H1 (cell line): ENCODE measurements around the gene GANC. TPM values are rescaled to one million over a fixed set of nuclear protein-coding genes. Genes with fewer than 3 reads are reported as not detected.

Experiments
- CTCF ChIA-PET: fragments of 300-600 bp; sonication (Branson Sonifier 250); formaldehyde crosslinking; loops from one replicate; lab custom pipeline; 2021; ENCODE audit not compliant: partially characterized antibody; lab: Charles Lee
- POLR2A ChIA-PET: fragments of 300-600 bp; sonication (Branson Sonifier 250); formaldehyde crosslinking; loops from one replicate; lab custom pipeline; 2021; ENCODE audit warnings: inconsistent platforms; ENCODE audit not compliant: partially characterized antibody; lab: Charles Lee
- DNase-seq, 2 experiments: peaks; one replicate each; pipeline versions ENCODE4 v3.0.0 to v3.0.0-alpha.2; 2010 to 2022; ENCODE audit warnings: low spot score in 2 of 2, low read depth in 1 of 2, mixed read lengths in 1 of 2
- FAIRE-seq: peaks from 2 replicates; lab custom pipeline; 2011; peaks lifted over from hg19 to GRCh38; lab: Jason Lieb, UNC
- H2AFZ ChIP-seq: 2 replicates; pipeline ENCODE4 v1.8.1; 2012; ENCODE audit warnings: low read length, inconsistent platforms
- H2AK5ac ChIP-seq: 2 replicates; pipeline ENCODE4 v1.6.1; 2013; ENCODE audit warnings: low read depth, low read length
- H2BK120ac ChIP-seq: replicated peaks from 2 replicates; pipeline ENCODE3; 2013; ENCODE audit warnings: low read depth, low read length, inconsistent platforms
- H2BK12ac ChIP-seq: 2 replicates; pipeline ENCODE4 v1.6.1; 2013; ENCODE audit warnings: low read depth, low read length
- H2BK15ac ChIP-seq: 2 replicates; pipeline ENCODE4 v1.6.1; 2013; ENCODE audit warnings: low read length
- H2BK20ac ChIP-seq: 2 replicates; pipeline ENCODE4 v1.6.1; 2013; ENCODE audit warnings: low read length
- H2BK5ac ChIP-seq: 2 replicates; pipeline ENCODE4 v1.6.1; 2013; ENCODE audit warnings: low read depth, low read length
- H3K14ac ChIP-seq: 2 replicates; pipeline ENCODE4 v1.6.1; 2013; ENCODE audit warnings: inconsistent platforms; ENCODE audit not compliant: insufficient read length
- H3K18ac ChIP-seq: 2 replicates; pipeline ENCODE4 v1.6.1; 2013; ENCODE audit warnings: low read length; ENCODE audit errors: extremely low read depth
- H3K23ac ChIP-seq: 2 replicates; pipeline ENCODE4 v1.6.1; 2013; ENCODE audit warnings: inconsistent platforms; ENCODE audit not compliant: insufficient read length
- H3K23me2 ChIP-seq: 2 replicates; pipeline ENCODE4 v1.6.1; 2013; ENCODE audit warnings: low read depth, low read length
- H3K27ac ChIP-seq: 2 replicates; pipeline ENCODE4 v1.6.1; 2011; ENCODE audit warnings: low read depth, low read length, inconsistent platforms
- H3K27me3 ChIP-seq, 4 experiments: replicated peaks in 1 of 4; 1 replicate in 1 of 4; 2 replicates in 3 of 4; pipeline versions ENCODE4 v1.6.1 to v1.8.1; 2011 to 2013; ENCODE audit warnings: low read length in 3 of 4, mild to moderate bottlenecking in 3 of 4, inconsistent platforms in 2 of 4, mixed read lengths in 2 of 4, moderate library complexity in 1 of 4; ENCODE audit not compliant: control insufficient read depth in 3 of 4, insufficient read depth in 3 of 4; ENCODE audit errors: extremely low read depth in 1 of 4
- H3K36me3 ChIP-seq, 4 experiments: 2 replicates each; pipeline versions ENCODE4 v1.6.1 to v1.8.1; 2011 to 2013; ENCODE audit warnings: mild to moderate bottlenecking in 4 of 4, low read length in 3 of 4, moderate library complexity in 2 of 4, control low read depth in 1 of 4, inconsistent platforms in 1 of 4; ENCODE audit not compliant: insufficient read depth in 4 of 4, control insufficient read depth in 2 of 4
- H3K4ac ChIP-seq: replicated peaks from 2 replicates; pipeline ENCODE3; 2013; ENCODE audit warnings: low read length, low read depth, mixed read lengths, inconsistent platforms; ENCODE audit not compliant: insufficient read length
- H3K4me1 ChIP-seq, 4 experiments: replicated peaks in 1 of 4; 1 replicate in 1 of 4; 2 replicates in 3 of 4; pipeline versions ENCODE4 v1.6.1 to v1.8.1; 2011 to 2013; ENCODE audit warnings: low read length in 3 of 4, inconsistent platforms in 2 of 4, mixed read lengths in 1 of 4; ENCODE audit not compliant: insufficient read depth in 4 of 4, control insufficient read depth in 3 of 4
- H3K4me2 ChIP-seq, 2 experiments: 2 replicates each; pipeline versions ENCODE4 v1.6.1 to v1.8.1; 2011 to 2013; ENCODE audit warnings: low read depth in 2 of 2, low read length in 2 of 2, control low read depth in 1 of 2, inconsistent platforms in 1 of 2, mild to moderate bottlenecking in 1 of 2; ENCODE audit not compliant: insufficient read depth in 1 of 2
- H3K4me3 ChIP-seq, 4 experiments: fragments of 200-600, 300-600 bp in 1 of 4; sonication (generic), shearing (Covaris generic), sonication (Bioruptor Twin) in 1 of 4; 2 replicates each; pipeline versions ENCODE4 v1.5.1 to v1.8.1; 2011 to 2016; ENCODE audit warnings: low read length in 4 of 4, low read depth in 3 of 4, control low read depth in 2 of 4, inconsistent platforms in 2 of 4, mild to moderate bottlenecking in 2 of 4, mixed read lengths in 1 of 4, moderate library complexity in 1 of 4; ENCODE audit not compliant: insufficient read depth in 2 of 4; ENCODE audit errors: extremely low read depth in 1 of 4
- H3K56ac ChIP-seq: replicated peaks from 2 replicates; pipeline ENCODE3; 2013; ENCODE audit warnings: low read depth, mild to moderate bottlenecking, mixed read lengths, low read length, inconsistent platforms; ENCODE audit not compliant: insufficient read length
- H3K79me1 ChIP-seq: 2 replicates; pipeline ENCODE4 v1.6.1; 2013; ENCODE audit warnings: low read depth, low read length, control low read depth
- H3K79me2 ChIP-seq, 2 experiments: 2 replicates each; pipeline versions ENCODE4 v1.6.1 to v1.8.1; 2012 to 2013; ENCODE audit warnings: low read length in 2 of 2, mild to moderate bottlenecking in 2 of 2, inconsistent platforms in 1 of 2; ENCODE audit not compliant: insufficient read depth in 2 of 2, control insufficient read depth in 1 of 2
- H3K9ac ChIP-seq, 4 experiments: replicated peaks in 1 of 4; 1 replicate in 1 of 4; 2 replicates in 3 of 4; pipeline versions ENCODE4 v1.6.1 to v1.8.1; 2011 to 2013; ENCODE audit warnings: low read depth in 3 of 4, low read length in 3 of 4, control low read depth in 2 of 4, mild to moderate bottlenecking in 2 of 4, moderate library complexity in 2 of 4, inconsistent platforms in 1 of 4; ENCODE audit errors: extremely low read depth in 1 of 4
- H3K9me3 ChIP-seq, 2 experiments: 2 replicates each; pipeline versions ENCODE4 v1.6.1 to v1.8.1; 2012 to 2013; ENCODE audit warnings: mild to moderate bottlenecking in 2 of 2, moderate library complexity in 2 of 2, control low read depth in 1 of 2, inconsistent platforms in 1 of 2, low read depth in 1 of 2, low read length in 1 of 2, mixed read lengths in 1 of 2; ENCODE audit not compliant: insufficient read depth in 2 of 2
- H4K20me1 ChIP-seq, 2 experiments: replicated peaks in 1 of 2; 2 replicates each; pipeline versions ENCODE3 to v1.8.1; 2011 to 2013; ENCODE audit warnings: inconsistent platforms in 2 of 2, low read length in 2 of 2, mild to moderate bottlenecking in 1 of 2; ENCODE audit not compliant: insufficient read depth in 2 of 2, control insufficient read depth in 1 of 2
- H4K5ac ChIP-seq: 2 replicates; pipeline ENCODE4 v1.6.1; 2013; ENCODE audit warnings: low read length, low read depth, mixed read lengths, inconsistent platforms; ENCODE audit not compliant: insufficient read length
- H4K8ac ChIP-seq: 2 replicates; pipeline ENCODE4 v1.8.0; 2013; ENCODE audit warnings: mild to moderate bottlenecking, moderate library complexity, low read length, inconsistent platforms; ENCODE audit not compliant: insufficient read depth; ENCODE audit errors: extremely low read depth
- H4K91ac ChIP-seq: replicated peaks from 2 replicates; pipeline ENCODE3; 2013; ENCODE audit warnings: low read length, mixed read lengths, inconsistent platforms; ENCODE audit not compliant: insufficient read length
- ATF2 ChIP-seq: IDR thresholded peaks from 2 replicates; pipeline ENCODE4 v1.6.1; 2012; ENCODE audit warnings: low read length, inconsistent platforms
- CTCF ChIP-seq, 3 experiments: IDR thresholded peaks; 1 replicate in 2 of 3; 2 replicates in 1 of 3; pipeline versions ENCODE4 v1.5.1 to v1.6.1; 2011; ENCODE audit warnings: low read length in 3 of 3, mild to moderate bottlenecking in 3 of 3, inconsistent platforms in 2 of 3, low read depth in 1 of 3, moderate library complexity in 1 of 3; ENCODE audit not compliant: insufficient read depth in 1 of 3; ENCODE audit errors: control extremely low read depth in 1 of 3
- GABPA ChIP-seq: IDR thresholded peaks from 2 replicates; pipeline ENCODE4 v1.6.1; 2011; ENCODE audit warnings: mild to moderate bottlenecking, low read length, moderate library complexity, borderline replicate concordance; ENCODE audit not compliant: insufficient read depth
- HDAC2 ChIP-seq, 2 experiments: fragments of 300-600 bp in 1 of 2; sonication (generic) in 1 of 2; IDR thresholded peaks; 2 replicates each; pipeline ENCODE4 v1.6.1; 2011 to 2012; ENCODE audit warnings: low read depth in 2 of 2, low read length in 2 of 2, mild to moderate bottlenecking in 2 of 2, moderate library complexity in 2 of 2, borderline replicate concordance in 1 of 2, inconsistent platforms in 1 of 2
- SAP30 ChIP-seq: fragments of 300-600 bp; sonication (generic); IDR thresholded peaks from 2 replicates; pipeline ENCODE4 v1.7.1; 2012; ENCODE audit warnings: low read length, moderate library complexity, mild to moderate bottlenecking, inconsistent platforms; ENCODE audit not compliant: insufficient read depth, insufficient replicate concordance
- SRF ChIP-seq: IDR thresholded peaks from 2 replicates; pipeline ENCODE4 v1.6.1; 2011; ENCODE audit warnings: mild to moderate bottlenecking, low read depth, low read length, moderate library complexity
- TEAD4 ChIP-seq: IDR thresholded peaks from 2 replicates; pipeline ENCODE4 v1.6.1; 2012; ENCODE audit warnings: low read depth, low read length, inconsistent platforms, mixed read lengths
- WGBS, 2 experiments: shearing (Covaris generic) in 1 of 2; methylation state at CpG; one replicate each; pipeline versions ENCODE4 v1.1.6 to v1.1.7; 2013 to 2015; ENCODE audit warnings: low lambda C conversion rate in 2 of 2, mixed read lengths in 2 of 2, inconsistent platforms in 1 of 2, low coverage in 1 of 2, missing lambda C conversion rate in 1 of 2; ENCODE audit not compliant: insufficient replicate concordance in 2 of 2, insufficient coverage in 1 of 2, insufficient read length in 1 of 2; ENCODE audit errors: extremely low coverage in 1 of 2, missing lambda C conversion rate in 1 of 2; 5-methylcytosine and 5-hydroxymethylcytosine counted together
- polyA plus RNA-seq, 7 experiments: library from polyadenylated mRNA; depleted of rRNA in 3 of 7; stranded (reverse) in 5 of 7; unstranded in 2 of 7; fragments of >200 nt in 5 of 7; fragments of 200-250 nt in 2 of 7; gene quantifications; 1 replicate in 5 of 7; 2 replicates in 1 of 7; 4 replicates in 1 of 7; pipeline versions ENCODE4 v1.2.1 to v1.2.3, GENCODE V29; 2011 to 2013; ENCODE audit warnings: missing spikeins in 2 of 7, mixed read lengths in 2 of 7
- total RNA-seq: library from RNA; stranded (reverse); fragmentation: NEBNext Ultra II Directional; extraction: Animal tissue kit (Norgen Biotek cat#: 25700); gene quantifications from 2 replicates; pipeline ENCODE4 v1.2.1, GENCODE V29; 2021
- TF ChIP-seq, protein P1 (sequence below): IDR thresholded peaks from 2 replicates; pipeline ENCODE4 v1.6.1; 2011; ENCODE audit warnings: low read length, improper control_type of control experiment

Gene GANC
- total and polyA plus RNA-seq, 2 of the 8 experiments (the other 6 are each of a cell fraction or from before 2014, with no cell fraction given), result 6.8 to 14.4 TPM

DNA sequence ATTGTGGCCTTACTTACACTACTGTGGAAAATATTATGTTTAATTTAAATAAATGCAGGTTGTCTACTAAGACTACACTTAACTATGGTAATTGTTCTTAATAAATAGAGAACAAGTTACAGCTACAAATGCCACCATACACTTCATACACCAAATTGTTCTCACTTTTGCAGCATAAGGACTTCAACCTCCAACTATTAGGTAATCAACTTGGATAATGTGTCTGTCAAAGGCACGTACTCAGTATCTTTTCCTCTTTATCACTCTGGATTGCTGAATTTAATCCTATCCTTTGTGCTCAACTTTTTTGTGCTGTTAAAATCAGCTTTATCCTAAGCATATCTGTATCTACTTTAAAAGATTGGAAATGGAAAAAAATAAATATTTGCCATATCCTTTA, 41.8 kb downstream of the GANC start:
- no peak overlapping the region for H2BK20ac ChIP-seq
- no peaks in the 10 kb centered on the region for H4K20me1 ChIP-seq
- no peak overlapping the region for H2BK5ac ChIP-seq
- H4K91ac ChIP-seq, result no peak overlapping the region
- no peak overlapping the region for H2BK15ac ChIP-seq
- no peak overlapping the region for H3K9ac ChIP-seq
- H3K14ac ChIP-seq, result no peak overlapping the region
- H4K8ac ChIP-seq, result no peak overlapping the region
- no peaks in the 10 kb centered on the region for H3K36me3 ChIP-seq
- no peak overlapping the region for H2AK5ac ChIP-seq
- no peak for DNase-seq
- H3K56ac ChIP-seq, result no peak overlapping the region
- 96% methylated on average over 1 of the region's 1 CpG; no CpG with 5 or more reads in 1 of the 2 experiments for WGBS, 2 experiments
- H3K79me1 ChIP-seq, result no peaks in the 10 kb centered on the region
- H2AFZ ChIP-seq, result no peak overlapping the region
- no peaks in the 10 kb centered on the region for H3K23me2 ChIP-seq
- H4K5ac ChIP-seq, result no peak overlapping the region
- no peak overlapping the region for H3K18ac ChIP-seq
- H3K9me3 ChIP-seq, result no peaks in the 10 kb centered on the region
- FAIRE-seq, result no peak
- no peaks in the 10 kb centered on the region for H3K4me1 ChIP-seq
- H2BK120ac ChIP-seq, result no peak overlapping the region
- POLR2A ChIA-PET, result interaction anchor here (0.7 kb wide), 1 partner anchor 771 kb away, joined by 3 read pairs; no protein-coding TSS in a partner anchor
- CTCF ChIA-PET, result no interaction called here
- H3K4ac ChIP-seq, result no peak overlapping the region
- no peak overlapping the region for H3K4me3 ChIP-seq
- H3K79me2 ChIP-seq, result no peaks in the 10 kb centered on the region
- no peak overlapping the region for H2BK12ac ChIP-seq
- no peaks in the 10 kb centered on the region for H3K27me3 ChIP-seq
- H3K27ac ChIP-seq, result no peak overlapping the region
- H3K23ac ChIP-seq, result no peak overlapping the region
- H3K4me2 ChIP-seq, result no peak overlapping the region
- TF ChIP-seq, protein P1, sequence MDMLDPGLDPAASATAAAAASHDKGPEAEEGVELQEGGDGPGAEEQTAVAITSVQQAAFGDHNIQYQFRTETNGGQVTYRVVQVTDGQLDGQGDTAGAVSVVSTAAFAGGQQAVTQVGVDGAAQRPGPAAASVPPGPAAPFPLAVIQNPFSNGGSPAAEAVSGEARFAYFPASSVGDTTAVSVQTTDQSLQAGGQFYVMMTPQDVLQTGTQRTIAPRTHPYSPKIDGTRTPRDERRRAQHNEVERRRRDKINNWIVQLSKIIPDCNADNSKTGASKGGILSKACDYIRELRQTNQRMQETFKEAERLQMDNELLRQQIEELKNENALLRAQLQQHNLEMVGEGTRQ, result no peak
- TF ChIP-seq SRF (no peak), GABPA (no peak), ATF2 (no peak), TEAD4 (no peak), SAP30 (no peak), CTCF (IDR thresholded peaks at IDR 0.05; ENCODE audit: control extremely low read depth in 1 of 3, insufficient read depth in 1 of 3, low read depth in 1 of 3, low read length in 3 of 3) (no peak), HDAC2 (IDR thresholded peaks at IDR 0.05; ENCODE audit: borderline replicate concordance in 1 of 2, low read depth in 2 of 2, low read length in 2 of 2) (no peak)
